KMS-11 (cell line): ENCODE results near the gene UBE3B.

ENCODE experiments used
- H2AFZ ChIP-seq: fragments of 200-600 bp; sonication (generic); 2 replicates; pipeline ENCODE4 v1.6.1; 2016; ENCODE audit warnings: antibody characterized with exemption, mixed run types, low read depth
- H3K27ac ChIP-seq: fragments of 200-600 bp; sonication (generic); 2 replicates; pipeline ENCODE4 v1.6.1; 2016; ENCODE audit warnings: mild to moderate bottlenecking, mixed run types
- H3K27me3 ChIP-seq: fragments of 200-600 bp; sonication (generic); 2 replicates; pipeline ENCODE4 v1.6.1; 2017; ENCODE audit warnings: mild to moderate bottlenecking, low read depth, mixed run types, moderate library complexity; ENCODE audit not compliant: insufficient read depth
- H3K36me3 ChIP-seq: fragments of 200-600 bp; sonication (generic); 2 replicates; pipeline ENCODE4 v1.6.1; 2017; ENCODE audit warnings: mild to moderate bottlenecking, mixed run types; ENCODE audit not compliant: insufficient read depth
- H3K4me1 ChIP-seq: fragments of 200-600 bp; sonication (generic); 2 replicates; pipeline ENCODE4 v1.6.1; 2016; ENCODE audit warnings: mild to moderate bottlenecking, low read depth, mixed run types; ENCODE audit not compliant: poor library complexity, severe bottlenecking
- H3K4me2 ChIP-seq: fragments of 200-600 bp; sonication (generic); 2 replicates; pipeline ENCODE4 v1.7.0; 2016; ENCODE audit warnings: mild to moderate bottlenecking, mixed run types
- H3K4me3 ChIP-seq: fragments of 200-600 bp; sonication (generic); IDR thresholded peaks from 2 replicates; pipeline ENCODE4 v1.6.1; 2017; ENCODE audit warnings: low read depth, low read length, mixed read lengths; ENCODE audit not compliant: insufficient read depth
- H3K79me2 ChIP-seq: fragments of 200-600 bp; sonication (generic); 2 replicates; pipeline ENCODE4 v1.6.1; 2016; ENCODE audit warnings: low read depth, mixed run types; ENCODE audit not compliant: insufficient read depth
- H3K9ac ChIP-seq: fragments of 200-600 bp; sonication (generic); 2 replicates; pipeline ENCODE4 v1.6.1; 2016; ENCODE audit warnings: mild to moderate bottlenecking, mixed run types
- H4K20me1 ChIP-seq: fragments of 200-600 bp; sonication (generic); 2 replicates; pipeline ENCODE4 v1.6.1; 2016; ENCODE audit warnings: mild to moderate bottlenecking, mixed run types; ENCODE audit not compliant: insufficient read depth
- TF ChIP-seq, protein P1 (sequence below): fragments of 200-600 bp; sonication (generic); conservative IDR thresholded peaks from 2 replicates; pipeline ENCODE4 v1.6.1; 2017; ENCODE audit warnings: low read depth, mild to moderate bottlenecking, antibody characterized with exemption, low read length, moderate library complexity, mixed read lengths

UBE3B gene

DNA sequence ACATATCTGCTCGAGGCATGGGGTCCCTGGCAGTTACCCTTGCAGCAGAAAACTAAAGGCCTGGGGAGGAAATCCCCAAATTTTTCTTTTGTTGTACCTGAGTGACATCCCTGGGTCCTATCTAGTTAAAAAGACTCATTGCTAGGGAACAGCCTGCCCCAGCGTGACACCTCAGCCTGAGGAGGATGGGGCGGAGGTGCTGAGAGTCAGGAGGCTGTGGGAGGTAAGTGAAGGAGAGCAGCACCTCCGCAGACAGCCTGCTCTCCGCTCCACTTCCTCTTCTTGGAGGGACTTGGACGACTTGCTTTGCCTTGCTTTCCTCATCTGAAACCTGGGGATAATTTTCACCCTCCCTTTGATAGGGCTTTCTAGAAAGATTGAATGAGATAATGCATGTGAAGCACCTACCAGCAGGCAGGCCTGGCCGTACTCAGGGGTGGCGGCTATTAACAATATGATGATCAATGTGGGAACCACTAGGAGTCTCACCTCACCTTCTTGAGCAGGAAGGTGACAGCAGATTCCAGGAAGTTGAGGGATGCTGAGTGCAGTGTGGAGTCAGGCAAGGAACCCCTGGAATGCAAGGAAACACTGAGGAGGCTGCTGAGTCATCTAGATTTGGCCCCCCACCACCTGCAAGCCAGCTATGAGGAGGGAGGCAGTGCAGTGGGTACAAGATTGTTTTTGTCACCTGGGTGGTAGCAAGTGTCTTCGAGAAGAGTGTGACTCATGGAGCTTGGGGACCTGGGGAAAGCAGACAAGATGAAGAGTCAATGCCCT is 23.2 kb downstream of the UBE3B start:
- Histone ChIP-seq H3K4me3 (no peak overlapping the region), H3K36me3 (no peaks in the 10 kb centered on the region)

DNA sequence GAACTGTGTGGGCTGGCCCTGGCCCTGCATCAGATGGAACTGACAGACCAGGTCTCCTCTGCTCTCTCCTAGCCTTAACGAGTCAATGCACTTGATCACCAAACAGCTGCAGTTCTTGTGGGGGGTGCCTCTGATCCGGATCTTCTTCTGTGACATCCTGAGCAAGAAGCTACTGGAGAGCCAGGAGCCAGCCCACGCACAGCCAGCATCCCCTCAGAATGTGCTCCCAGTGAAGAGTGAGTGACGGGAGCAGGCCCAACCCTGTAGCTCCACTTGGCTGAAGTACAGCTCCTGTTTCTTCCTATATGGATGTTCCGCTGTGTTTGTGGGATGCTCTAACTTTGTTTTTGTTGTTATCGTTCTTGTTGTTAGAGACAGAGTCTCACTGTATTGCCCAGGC is 23.9 kb downstream of the UBE3B start:
- no peak overlapping the region for H3K4me2 ChIP-seq
- H3K27me3 ChIP-seq: no peaks in the 10 kb centered on the region
- no peaks in the 10 kb centered on the region for H3K4me1 ChIP-seq
- no peak overlapping the region for H3K27ac ChIP-seq
- H3K36me3 ChIP-seq: no peaks in the 10 kb centered on the region
- no peak overlapping the region for H3K4me3 ChIP-seq
- no peaks in the 10 kb centered on the region for H4K20me1 ChIP-seq
- no peaks in the 10 kb centered on the region for H3K79me2 ChIP-seq
- no peak overlapping the region for H2AFZ ChIP-seq
- no peak overlapping the region for H3K9ac ChIP-seq
- TF ChIP-seq, protein P1, sequence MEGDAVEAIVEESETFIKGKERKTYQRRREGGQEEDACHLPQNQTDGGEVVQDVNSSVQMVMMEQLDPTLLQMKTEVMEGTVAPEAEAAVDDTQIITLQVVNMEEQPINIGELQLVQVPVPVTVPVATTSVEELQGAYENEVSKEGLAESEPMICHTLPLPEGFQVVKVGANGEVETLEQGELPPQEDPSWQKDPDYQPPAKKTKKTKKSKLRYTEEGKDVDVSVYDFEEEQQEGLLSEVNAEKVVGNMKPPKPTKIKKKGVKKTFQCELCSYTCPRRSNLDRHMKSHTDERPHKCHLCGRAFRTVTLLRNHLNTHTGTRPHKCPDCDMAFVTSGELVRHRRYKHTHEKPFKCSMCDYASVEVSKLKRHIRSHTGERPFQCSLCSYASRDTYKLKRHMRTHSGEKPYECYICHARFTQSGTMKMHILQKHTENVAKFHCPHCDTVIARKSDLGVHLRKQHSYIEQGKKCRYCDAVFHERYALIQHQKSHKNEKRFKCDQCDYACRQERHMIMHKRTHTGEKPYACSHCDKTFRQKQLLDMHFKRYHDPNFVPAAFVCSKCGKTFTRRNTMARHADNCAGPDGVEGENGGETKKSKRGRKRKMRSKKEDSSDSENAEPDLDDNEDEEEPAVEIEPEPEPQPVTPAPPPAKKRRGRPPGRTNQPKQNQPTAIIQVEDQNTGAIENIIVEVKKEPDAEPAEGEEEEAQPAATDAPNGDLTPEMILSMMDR: no peak

More for the DNA sequence above, 23.2 kb downstream of the UBE3B start:
- Histone ChIP-seq H2AFZ (no peak overlapping the region), H3K4me1 (no peaks in the 10 kb centered on the region), H4K20me1 (no peaks in the 10 kb centered on the region), H3K27me3 (no peaks in the 10 kb centered on the region), H3K4me2 (no peak overlapping the region), H3K27ac (no peak overlapping the region), H3K9ac (no peak overlapping the region), H3K79me2 (no peaks in the 10 kb centered on the region)
- TF ChIP-seq, protein P1: no peak

DNA sequence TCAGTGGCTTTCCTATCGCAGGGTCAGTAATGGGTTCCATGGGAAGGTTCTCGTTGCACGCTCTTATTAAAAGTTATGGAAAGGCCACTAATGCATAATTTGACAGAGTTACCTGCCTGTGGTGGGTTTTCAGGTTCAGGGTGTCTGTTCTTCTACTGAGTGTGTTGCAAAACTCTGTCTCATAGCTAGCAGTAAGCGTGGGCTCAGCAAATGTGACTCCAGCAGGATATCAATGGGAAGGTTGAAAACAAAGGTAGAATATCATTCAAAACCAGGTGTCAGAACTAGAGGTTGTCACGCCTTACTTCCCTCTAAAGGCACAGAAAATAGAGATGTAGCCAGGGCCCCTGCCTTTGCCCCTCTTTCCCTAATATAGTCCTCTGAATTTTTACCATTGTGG is 24.9 kb downstream of the UBE3B start:
- no peak overlapping the region for H3K4me2 ChIP-seq
- TF ChIP-seq, protein P1: no peak
- H3K4me1 ChIP-seq: no peaks in the 10 kb centered on the region
- no peak overlapping the region for H3K4me3 ChIP-seq
- H2AFZ ChIP-seq: no peak overlapping the region
- H3K36me3 ChIP-seq: no peaks in the 10 kb centered on the region
- H3K9ac ChIP-seq: no peak overlapping the region
- H3K27me3 ChIP-seq: no peaks in the 10 kb centered on the region
- H3K79me2 ChIP-seq: no peaks in the 10 kb centered on the region
- H4K20me1 ChIP-seq: no peaks in the 10 kb centered on the region
- H3K27ac ChIP-seq: no peak overlapping the region

DNA sequence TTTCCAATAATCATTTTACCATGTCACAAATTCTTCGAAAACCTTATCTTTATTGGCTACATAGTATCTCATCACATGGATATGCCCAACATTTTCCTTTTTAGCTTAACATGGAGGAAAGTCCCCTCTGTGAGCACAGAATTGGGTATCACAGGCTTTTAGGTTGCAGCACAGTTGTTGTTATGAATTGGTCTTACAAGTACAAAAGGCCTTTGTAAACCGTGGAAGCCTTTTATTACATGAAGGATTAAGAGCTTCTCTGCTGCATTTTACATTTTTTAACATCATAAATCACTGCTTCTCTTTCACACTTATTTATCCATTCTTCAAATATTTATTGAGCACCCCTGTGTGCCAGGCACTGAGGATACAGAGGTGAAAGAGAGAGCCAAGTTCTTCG is 26.2 kb downstream of the UBE3B start:
- no peaks in the 10 kb centered on the region for H3K36me3 ChIP-seq
- TF ChIP-seq, protein P1: no peak

More for the DNA sequence above, 26.2 kb downstream of the UBE3B start:
- no peak overlapping the region for H3K4me3 ChIP-seq
- H3K27me3 ChIP-seq: no peaks in the 10 kb centered on the region
- H3K9ac ChIP-seq: no peak overlapping the region
- no peaks in the 10 kb centered on the region for H4K20me1 ChIP-seq
- no peak overlapping the region for H3K4me2 ChIP-seq
- no peaks in the 10 kb centered on the region for H3K79me2 ChIP-seq
- no peaks in the 10 kb centered on the region for H3K4me1 ChIP-seq
- H3K27ac ChIP-seq: no peak overlapping the region
- no peak overlapping the region for H2AFZ ChIP-seq
